ENCODE measurements around the gene DNAH3.
"Not testable (repeated sequence)": the region's sequence is repeated elsewhere in the genome, so short reads cannot be mapped to it uniquely, and the experiment has no call there.

Gene DNAH3

DNA sequence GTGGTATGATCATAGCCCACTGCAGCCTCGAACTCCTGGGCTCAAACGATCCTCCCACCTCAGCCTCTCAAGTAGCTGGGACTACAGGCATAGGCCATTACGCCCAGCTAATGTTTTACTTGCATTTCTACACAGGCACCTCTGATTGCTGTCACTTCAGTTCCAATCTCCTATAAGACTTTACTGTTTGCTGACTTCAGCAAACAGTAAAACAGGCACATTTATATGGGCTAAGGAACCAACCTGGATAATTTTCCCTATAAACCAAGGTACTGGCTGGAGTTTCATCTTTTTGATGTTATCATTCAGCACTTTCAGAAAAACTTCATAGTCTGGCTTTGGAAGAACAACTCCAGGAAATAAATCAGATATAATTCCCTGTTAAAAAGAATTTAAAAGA, 114.2 kb downstream of the DNAH3 start:
- no peak for DNase-seq (ENCODE audit: low read depth, low spot score)

DNA sequence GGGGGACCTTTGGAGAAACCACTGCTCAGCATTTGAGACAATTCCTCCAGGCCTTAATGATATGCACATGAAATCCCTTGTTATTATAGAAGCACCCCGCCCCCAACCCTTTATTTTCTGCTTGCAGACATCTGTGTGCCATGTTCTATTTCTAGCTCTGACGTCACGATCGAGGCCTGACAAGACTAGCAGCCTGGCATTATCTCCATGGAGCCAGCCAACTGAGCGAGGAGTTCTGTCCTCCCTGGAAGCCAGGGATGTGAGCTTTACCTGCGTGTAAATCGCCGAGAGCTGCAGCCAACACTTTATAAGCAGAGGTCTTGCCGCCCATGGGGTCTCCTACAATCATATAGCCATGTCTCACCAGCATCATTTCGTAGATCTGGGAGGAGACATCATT, 116.9 kb downstream of the DNAH3 start:
- no peak overlapping the region for H3K4me3 ChIP-seq (ENCODE audit: low read length)
- no peak for DNase-seq (ENCODE audit: low read depth, low spot score)

More for the DNA sequence above, 114.2 kb downstream of the DNAH3 start:
- no peak overlapping the region for H3K4me3 ChIP-seq (ENCODE audit: low read length)

DNA sequence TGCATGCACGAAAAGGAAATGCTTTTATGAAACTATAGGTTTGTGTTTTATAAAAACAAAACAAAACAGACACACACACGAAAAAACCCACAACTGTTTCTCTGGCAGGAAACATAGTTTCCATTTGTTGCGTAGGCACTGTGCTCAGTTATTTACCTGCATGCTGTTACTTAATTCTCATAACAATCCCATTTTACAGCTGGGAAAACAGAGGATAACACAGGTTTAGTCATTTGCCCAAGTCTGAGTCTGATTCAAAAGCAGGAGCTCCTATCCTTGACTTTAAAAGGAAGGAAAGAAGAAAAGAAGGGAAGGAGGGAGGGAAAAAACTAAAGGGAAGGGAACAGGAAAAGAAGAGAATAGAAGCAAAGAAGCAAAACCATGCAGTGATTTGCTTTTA, 117.4 kb downstream of the DNAH3 start:
- no peak for DNase-seq (ENCODE audit: low read depth, low spot score)
- H3K4me3 ChIP-seq (ENCODE audit: low read length) = no peak overlapping the region

DNA sequence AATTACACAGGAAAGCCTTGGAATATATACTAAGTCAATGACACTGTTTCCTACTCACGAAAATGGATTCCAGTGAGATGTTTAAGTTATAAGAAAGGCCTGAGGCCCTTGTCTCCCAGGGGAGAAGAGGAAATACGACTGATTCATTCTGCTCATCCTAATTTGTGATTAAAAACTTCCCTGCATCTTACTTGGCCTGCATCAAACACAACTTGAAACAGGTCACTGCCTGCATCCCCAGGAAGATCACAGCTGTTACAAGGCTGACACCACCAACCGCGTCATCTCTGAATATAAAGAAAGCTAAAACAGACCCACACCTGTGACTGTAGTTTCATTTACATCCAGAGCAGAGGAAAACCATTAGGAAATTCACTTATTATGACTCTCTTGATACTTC, 121.9 kb downstream of the DNAH3 start:
- no peak for DNase-seq (ENCODE audit: low read depth, low spot score)
- H3K4me3 ChIP-seq (ENCODE audit: low read length) = no peak overlapping the region

DNA sequence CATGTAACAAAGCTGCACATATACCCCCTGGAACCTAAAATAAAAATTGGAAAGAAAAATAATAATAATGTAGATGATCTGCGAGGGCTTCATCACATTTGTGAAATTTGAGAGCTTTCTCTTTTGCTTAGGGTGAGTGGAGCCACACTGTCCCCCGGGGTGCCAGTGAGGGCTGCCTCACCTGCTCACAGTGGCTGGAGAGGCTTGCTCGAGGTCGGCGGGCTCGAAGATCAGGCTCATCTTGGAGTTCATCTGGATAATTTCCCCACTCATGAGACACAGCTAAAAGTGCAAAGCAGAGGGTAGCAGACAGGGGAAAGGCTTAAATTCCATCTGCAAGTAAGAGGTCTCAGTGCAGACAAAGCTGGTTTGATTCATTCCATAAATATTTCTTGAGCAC, 123.8 kb downstream of the DNAH3 start:
- no peak for DNase-seq (ENCODE audit: low read depth, low spot score)
- no peak overlapping the region for H3K4me3 ChIP-seq (ENCODE audit: low read length)

DNA sequence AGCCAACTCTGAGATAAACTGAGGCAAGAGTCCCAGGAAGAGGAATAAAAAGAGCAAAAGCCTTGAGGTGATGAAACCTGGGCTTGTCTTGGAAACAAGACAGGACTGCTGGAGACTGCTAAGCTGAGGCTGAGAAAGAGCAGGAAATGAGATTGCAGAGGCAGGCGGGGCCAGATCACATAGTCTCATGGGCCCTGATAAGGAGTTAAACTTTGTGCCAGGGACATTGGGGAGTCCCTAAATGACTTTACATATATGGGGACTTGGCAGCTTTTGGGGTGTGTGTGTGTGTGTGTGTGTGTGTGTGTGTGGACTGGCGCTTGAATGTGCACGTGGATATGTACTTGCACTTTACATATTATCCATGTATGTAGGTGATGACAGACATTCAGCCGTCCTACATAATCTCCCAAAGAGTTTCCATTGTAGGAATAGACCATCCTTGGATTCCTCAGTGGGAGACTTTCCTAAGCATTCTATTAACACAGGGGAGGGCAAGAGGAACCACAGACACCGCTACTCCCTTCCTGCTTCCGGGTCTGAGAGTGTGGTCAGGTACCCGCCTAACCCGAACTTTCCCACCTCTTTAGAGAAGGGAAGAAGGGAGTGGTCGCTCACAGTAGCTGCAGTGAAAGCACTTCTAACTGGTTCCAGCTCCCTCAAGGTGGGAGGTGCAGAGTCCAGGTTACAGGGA, 127.0 kb downstream of the DNAH3 start:
- no peak overlapping the region for H3K4me3 ChIP-seq (ENCODE audit: low read length)
- DNase-seq (ENCODE audit: low read depth, low spot score) = no peak

DNA sequence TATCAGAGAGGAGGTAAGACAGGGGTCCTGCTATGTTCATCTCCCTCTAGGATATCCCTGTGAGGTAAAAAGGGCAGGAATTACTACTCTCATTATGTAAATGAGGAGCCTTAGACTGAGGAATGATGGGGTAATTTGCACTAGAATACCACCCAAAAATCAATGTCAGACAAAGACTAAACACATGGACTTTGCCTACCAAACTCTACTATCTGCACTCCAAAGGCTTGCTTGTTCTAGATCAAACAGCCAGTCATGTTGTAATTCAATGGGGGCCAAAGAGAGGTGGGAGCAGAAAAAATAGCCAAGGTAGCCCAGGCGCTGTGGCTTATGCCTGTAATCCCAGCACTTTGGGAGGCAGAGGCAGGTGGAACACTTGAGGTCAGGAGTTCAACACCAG, 129.3 kb downstream of the DNAH3 start:
- DNase-seq (ENCODE audit: low read depth, low spot score) = no peak
- no peak overlapping the region for H3K4me3 ChIP-seq (ENCODE audit: low read length)

DNA sequence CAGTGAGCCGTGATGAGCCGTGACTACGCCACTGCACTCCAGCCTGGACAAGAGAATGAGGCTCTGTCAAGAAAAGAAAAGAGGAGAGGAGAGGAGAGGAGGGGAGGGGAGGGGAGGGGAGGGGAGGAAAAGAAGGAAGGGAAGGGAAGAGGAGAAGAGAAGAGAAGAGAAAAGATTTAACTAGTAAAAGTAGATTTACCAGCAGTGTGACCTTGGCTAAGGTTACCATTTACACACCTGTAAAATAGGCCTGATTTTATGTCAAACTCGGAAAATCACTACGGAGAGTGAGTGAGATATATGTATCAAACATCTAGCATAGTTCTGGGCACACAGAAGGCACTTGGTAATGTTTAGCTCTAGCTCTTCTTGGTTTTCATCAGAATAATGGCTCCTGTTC, 140.8 kb downstream of the DNAH3 start:
- H3K4me3 ChIP-seq (ENCODE audit: low read length) = no peak overlapping the region
- no peak for DNase-seq (ENCODE audit: low read depth, low spot score)

DNA sequence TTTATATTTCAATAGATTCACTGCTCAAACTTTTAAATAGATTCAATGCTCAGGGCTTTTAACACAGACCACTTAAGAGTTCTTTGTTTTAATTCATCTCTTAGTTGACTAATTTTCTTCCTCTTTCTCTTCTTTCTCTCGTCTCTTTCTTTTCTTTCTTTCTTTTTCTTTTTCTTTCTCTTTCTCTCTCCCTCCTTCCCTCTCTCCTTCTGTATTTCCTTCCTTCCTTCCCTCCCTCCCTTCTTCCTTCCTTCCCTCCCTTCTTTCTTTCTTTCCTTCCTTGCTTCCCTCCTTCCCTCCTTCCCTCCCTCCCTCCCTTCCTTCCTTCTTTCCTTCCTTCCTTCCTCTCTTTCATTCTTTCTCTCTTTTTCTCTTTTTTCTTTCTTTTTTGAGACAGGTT, 145.6 kb downstream of the DNAH3 start:
- no peak overlapping the region for H3K4me3 ChIP-seq (ENCODE audit: low read length)
- no peak for DNase-seq (ENCODE audit: low read depth, low spot score)

DNA sequence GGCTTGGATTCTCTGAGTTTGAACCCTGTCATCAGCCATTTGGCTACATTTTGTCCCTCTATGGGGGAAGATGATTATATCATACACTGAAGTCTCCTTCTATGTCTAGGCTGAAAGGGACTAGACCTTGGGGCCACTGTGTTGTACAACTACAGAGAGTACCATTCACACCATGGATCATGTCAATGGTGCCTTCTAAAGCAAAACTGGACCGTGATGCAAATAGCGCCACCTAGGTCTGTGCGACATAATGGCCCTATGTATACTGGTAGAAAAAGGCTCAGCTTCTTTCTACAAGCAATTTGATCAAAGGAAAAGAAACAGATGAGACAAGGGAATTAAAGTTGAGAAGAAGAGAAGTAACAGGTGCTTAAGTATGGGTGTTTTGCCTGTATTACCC, 149.4 kb downstream of the DNAH3 start:
- peak; percentile 20 for DNase-seq (ENCODE audit: low read depth, low spot score)
- H3K4me3 ChIP-seq (ENCODE audit: low read length) = no peak overlapping the region

DNA sequence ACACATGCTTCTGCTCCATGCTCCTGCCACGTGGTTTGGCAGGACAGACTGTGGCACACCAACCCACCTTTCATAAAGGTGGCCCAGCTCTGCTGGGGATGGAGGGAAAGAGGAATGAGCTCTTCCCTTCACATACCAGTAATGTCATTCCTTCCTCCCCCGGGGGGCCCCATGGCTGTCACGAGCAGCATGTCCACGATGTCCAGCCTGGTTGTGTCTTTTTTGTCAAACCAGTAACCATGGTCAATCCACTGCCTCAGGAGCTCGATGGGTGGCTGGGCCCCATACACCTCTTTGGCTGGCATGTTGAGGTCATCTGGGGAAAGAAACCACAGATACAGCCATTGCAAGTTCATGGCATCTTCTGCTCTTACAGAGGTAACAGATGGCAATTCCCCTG, 153.5 kb downstream of the DNAH3 start:
- no peak overlapping the region for H3K4me3 ChIP-seq (ENCODE audit: low read length)
- DNase-seq (ENCODE audit: low read depth, low spot score) = no peak

DNA sequence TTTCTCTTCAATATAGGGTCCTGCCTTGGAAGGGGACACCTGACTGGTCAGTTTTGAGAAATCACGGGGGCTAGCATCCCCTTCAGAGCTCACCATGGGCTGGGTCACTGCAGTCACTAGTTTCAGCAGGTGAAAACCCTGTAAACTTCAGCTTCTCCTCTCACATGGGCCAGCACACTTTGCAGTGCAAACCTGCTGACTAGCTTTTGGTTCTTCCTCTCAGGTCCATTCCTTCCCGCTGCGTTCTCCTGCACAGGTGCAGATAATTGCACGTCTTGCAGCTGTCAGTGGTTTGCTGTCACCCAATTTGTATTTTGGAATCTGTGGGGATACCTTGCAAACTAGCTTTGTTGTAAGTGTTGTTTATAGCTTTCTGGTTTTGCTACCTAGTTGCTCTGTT, 154.9 kb downstream of the DNAH3 start:
- DNase-seq (ENCODE audit: low read depth, low spot score) = no peak
- no peak overlapping the region for H3K4me3 ChIP-seq (ENCODE audit: low read length)

DNA sequence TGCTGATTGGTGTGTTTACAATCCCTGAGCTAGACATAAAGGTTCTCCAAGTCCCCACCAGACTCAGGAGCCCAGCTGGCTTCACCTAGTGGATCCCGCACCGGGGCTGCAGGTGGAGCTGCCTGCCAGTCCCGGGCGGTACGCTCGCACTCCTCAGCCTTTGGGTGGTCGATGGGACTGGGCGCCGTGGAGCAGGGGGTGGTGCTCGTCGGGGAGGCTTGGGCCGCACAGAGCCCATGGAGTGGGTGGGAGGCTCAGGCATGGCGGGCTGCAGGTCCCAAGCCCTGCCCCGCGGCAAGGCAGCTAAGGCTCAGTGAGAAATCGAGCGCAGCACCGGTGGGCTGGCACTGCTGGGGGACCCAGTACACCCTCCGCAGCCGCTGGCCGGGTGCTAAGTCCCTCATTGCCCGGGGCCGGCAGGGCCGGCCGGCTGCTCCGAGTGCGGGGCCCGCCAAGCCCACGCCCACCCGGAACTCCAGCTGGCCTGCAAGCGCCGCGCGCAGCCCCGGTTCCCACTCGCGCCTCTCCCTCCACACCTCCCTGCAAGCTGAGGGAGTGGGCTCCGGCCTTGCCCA, 161.1 kb downstream of the DNAH3 start:
- H3K4me3 ChIP-seq (ENCODE audit: low read length); DNase-seq (ENCODE audit: low read depth, low spot score): not testable (repeated sequence)

DNA sequence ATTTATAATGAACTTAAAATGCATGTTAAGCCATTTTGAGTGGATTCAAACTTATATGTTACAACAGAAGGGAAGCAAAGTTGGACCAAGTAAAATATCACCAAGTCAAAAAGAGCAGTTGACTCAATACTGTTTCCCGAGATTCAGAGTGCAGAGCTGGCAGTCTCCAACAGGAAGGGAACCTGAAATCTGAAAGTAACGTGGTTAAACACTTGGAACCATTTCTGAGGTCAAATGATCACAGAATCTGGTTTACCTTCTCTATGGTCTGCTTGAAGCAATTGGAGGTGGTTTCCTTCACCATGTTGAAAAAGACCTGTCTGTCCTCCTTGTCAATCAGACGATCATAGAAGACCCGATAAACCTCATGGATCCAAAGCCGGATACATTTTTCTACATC, 163.6 kb downstream of the DNAH3 start:
- no peak overlapping the region for H3K4me3 ChIP-seq (ENCODE audit: low read length)
- no peak for DNase-seq (ENCODE audit: low read depth, low spot score)

DNA sequence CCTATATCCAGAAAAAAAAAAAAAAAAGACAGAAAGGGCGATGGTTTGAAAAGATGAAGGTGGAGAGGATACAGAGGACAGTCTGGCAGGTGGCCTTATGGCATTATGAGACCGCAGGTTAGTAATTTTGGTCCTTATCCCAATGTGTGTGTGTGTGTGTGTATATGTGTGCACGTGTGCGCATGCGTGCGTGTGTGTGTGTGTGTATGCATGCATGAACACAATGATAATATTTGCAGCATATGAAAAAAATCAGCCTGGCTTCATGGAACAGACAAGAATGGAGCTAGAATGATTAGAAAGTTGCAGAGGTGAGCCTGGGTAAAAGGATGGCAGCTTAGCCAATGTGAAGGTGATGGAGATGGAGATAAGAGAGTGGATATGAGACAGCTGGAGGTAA, 166.6 kb downstream of the DNAH3 start:
- DNase-seq (ENCODE audit: low read depth, low spot score) = no peak
- H3K4me3 ChIP-seq (ENCODE audit: low read length) = no peak overlapping the region

DNA sequence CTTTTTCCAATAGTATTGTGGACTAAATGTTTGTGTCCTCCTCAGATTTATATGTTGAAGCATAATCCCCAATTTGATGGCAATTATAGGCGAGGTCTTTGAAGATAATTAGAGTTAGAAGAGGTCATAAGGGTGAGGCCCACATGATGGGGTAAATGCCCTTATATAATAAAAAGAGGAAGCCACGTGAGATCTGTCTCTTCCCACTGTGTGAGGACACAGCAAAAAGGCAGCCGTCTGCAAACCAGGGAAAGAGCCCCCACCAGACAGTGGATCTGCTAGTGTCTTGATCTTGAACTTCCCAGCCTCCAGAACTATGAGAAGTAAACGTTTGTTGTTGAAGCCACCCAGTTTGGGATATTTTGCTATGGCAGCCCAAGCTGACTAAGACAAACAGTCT, 174.1 kb downstream of the DNAH3 start:
- no peak overlapping the region for H3K4me3 ChIP-seq (ENCODE audit: low read length)
- no peak for DNase-seq (ENCODE audit: low read depth, low spot score)

DNA sequence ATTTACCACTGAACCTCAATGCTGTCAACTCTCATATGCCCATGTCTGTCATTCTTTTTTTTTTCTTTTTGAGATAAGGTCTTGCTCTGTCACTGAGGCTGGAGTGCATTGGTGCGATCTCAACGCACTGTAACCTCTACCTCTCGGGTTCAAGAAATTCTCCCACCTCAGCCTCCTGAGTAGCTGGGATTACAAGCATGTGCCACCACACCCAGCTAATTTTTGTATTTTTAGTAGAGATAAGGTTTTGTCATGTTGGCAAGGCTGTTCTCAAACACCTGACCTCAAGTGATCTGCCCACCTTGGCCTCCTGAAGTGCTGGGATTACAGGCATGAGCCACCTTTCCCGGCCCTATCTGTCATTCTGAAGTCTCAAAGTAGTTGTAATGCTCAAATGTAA, 177.4 kb downstream of the DNAH3 start:
- not testable (repeated sequence) for DNase-seq (ENCODE audit: low read depth, low spot score); H3K4me3 ChIP-seq (ENCODE audit: low read length)

DNA sequence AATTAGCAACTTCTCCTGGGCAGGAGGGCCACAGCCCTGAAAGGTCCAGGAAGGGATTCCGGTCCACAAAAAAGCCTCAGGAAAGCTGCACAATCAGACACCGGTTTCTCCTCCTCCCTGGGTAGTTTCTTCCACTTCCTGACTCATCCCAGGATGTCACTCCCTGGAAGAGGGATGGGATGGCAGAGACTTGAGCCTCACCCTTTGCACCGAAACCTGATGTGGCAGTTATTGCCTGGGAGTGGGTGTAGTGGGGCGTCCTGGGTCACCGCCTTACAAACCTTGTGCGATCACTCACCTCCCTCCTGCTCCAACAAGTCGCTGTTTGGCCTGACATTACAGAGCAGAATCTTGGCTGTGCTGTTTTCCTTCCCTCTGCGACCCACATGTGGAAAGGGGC, 179.2 kb downstream of the DNAH3 start:
- no peak for DNase-seq (ENCODE audit: low read depth, low spot score)
- no peak overlapping the region for H3K4me3 ChIP-seq (ENCODE audit: low read length)

DNA sequence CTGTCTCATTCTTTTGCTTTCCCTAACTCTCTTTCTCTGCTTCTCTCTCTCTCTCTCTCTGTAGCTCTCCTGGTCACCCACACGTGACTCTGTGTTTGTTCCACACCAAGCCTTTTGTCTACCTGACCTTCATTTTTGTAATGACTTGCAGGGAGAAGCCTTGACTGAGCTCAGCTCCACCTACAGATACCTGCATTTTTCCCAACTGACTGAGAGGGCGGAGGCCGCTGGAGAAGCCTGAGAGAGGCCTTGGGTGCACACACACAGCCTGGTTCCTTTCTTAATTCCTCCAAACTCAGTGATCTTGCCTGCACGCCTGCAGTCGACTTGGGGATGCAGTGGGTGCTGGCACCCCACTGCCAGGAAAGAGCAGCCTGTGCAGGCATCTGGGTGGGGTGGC, 181.3 kb downstream of the DNAH3 start:
- H3K4me3 ChIP-seq (ENCODE audit: low read length) = no peak overlapping the region
- no peak for DNase-seq (ENCODE audit: low read depth, low spot score)

DNA sequence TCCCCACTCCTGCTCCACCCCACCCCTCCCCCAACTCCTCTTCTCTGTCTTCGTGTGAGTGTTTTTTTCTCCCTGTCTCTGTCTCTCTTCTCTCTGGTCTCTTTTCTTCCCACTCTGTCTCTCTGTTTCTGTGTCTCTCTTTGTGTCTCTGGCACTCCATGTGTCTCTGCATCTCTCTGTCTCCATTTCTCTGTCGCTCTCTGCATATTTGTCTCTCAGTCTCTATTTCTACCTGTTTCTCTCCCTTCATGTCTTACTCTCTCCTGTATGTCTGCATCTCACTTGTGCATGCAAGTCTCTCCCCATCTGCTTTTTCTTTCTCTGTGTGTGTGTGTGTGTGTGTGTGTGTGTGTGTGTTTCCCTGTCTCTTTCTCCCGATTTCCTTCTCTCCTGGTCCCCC, 181.9 kb downstream of the DNAH3 start:
- no peak for DNase-seq (ENCODE audit: low read depth, low spot score)
- no peak overlapping the region for H3K4me3 ChIP-seq (ENCODE audit: low read length)

DNA sequence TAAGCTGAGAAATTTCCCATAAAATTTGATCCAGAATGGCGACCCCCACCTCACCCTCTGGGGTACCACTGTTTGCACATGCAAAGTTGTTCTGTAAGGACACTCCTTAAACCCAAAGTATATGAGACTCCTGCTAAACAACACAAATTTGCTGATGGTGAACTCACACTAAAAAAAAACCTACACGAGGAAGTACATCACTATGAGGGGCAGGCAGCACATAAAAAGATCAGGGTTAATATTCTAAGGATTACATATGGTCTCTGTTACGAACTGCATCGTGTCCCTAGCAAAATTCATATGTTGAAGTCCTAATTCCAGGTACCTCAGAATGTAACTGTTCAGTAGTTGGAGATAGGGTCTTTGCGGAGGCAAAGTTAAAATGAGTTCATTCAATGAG, 189.7 kb downstream of the DNAH3 start:
- no peak for DNase-seq (ENCODE audit: low read depth, low spot score)
- H3K4me3 ChIP-seq (ENCODE audit: low read length) = no peak overlapping the region
